IPS-NIHi7 (cell line): ENCODE results near the gene SUMF1.
A peak's percentile ranks its signal among the peaks of the same experiment; 100 is the strongest.
"Not testable (repeated sequence)": the region's sequence is repeated elsewhere in the genome, so short reads cannot be mapped to it uniquely, and the experiment has no call there.

Experiments
- DNase-seq: peaks from one replicate; pipeline ENCODE4 v3.0.0; 2012; ENCODE audit warnings: mixed read lengths; ENCODE audit errors: extremely low spot score

The SUMF1 gene

DNA sequence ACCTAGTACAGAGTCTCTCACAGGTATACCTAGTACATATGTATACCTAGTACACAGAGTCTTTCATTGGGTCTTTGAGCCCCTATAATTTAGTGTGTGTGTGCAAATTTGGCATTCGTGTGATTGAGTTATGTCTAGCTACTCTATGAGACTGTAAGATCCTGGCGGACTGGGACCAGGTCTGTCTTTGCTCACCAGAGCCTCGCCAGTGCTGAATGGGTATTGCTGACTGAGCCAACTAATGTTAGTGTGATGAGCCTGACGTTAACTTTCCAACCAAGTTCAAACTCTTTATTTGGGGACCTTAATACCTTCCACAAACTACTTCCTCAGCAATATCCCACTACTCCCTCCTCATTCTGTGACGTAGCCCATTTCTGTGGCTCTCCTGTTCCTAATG is 128.3 kb downstream of the SUMF1 start:
- no peak for DNase-seq

- DNase-seq = no peak
Measured at GRCh38 chr3:4336850-4337546, 130.1 kb downstream of the SUMF1 start.

DNA sequence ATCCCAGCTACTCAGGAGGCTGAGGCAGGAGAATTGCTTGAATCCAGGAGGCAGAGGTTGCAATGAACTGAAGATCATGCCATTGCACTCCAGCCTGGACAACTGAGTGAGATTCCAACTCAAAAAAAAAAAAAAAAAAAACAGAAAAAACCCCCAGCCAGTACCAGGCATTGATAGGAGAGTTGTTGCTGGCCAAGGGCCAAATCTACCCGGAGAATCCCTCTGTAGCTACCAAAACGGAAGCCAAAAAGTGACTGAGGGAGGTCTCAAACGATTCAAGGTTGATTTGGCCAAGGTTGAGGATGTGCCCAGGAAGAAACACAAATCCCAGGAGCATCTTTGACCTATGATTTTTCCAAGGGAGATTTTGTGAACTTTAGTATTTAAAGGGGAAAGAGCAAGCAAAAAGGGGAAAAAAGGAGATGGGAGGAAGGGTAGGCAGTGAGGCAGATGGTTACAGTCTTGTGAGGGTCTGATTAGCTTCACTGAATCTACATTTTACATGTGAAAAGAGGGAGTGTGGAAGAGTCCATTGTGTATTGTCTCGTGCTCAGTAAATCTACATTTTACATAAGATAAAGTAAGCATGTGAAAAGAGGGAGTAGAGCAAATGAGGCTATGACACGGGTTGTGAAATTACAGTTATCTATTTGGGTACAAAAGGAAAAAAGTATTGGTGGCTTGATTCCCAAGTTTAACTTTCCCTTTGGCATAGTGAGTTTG is 131.1 kb downstream of the SUMF1 start:
- no peak for DNase-seq

DNA sequence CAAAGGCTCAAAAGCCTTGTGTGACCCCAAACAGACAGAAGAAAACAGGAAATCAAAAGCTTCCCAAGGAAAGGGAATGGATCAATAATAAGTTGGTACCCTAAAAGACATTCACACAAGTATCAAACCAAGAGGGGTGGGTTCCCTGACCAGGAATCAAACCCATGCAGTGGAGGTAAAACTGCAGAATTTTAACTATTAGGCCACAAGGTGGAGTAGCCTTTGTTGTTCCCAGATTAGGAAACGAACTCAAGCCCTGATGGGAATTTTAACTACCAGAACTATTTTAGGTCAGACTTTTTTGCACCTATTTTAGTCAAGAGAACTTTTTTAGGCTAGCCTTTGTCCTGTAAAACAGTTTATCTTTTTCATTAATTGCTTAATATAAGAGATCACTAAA is 132.5 kb downstream of the SUMF1 start:
- DNase-seq = peak; percentile 41

DNA sequence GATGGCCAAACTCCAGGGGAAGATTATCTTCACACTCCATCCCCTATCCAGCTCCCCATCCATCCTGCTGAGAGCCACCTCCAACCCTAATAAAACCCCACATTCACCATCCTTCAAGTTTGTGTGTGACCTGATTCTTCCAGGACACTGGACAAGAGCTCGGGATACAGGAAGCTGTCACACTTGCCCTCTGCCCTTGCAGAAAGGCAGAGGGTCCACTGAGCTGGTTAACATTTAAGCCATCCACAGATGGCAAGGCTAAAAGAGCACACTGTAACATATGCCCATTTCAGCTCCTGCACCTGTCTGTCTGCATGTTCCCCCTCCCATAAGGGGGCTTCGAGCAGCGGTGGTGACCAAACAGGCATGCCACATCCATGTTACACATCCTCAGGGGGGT is 134.1 kb downstream of the SUMF1 start:
- DNase-seq = no peak

- no peak for DNase-seq
Measured at GRCh38 chr3:4332574-4332973, 134.5 kb downstream of the SUMF1 start.

GRCh38 chr3:4332111-4332510 is 135.0 kb downstream of the SUMF1 start:
- DNase-seq = no peak

- DNase-seq = not testable (repeated sequence)
Measured at GRCh38 chr3:4329806-4330205, 137.3 kb downstream of the SUMF1 start.

DNA sequence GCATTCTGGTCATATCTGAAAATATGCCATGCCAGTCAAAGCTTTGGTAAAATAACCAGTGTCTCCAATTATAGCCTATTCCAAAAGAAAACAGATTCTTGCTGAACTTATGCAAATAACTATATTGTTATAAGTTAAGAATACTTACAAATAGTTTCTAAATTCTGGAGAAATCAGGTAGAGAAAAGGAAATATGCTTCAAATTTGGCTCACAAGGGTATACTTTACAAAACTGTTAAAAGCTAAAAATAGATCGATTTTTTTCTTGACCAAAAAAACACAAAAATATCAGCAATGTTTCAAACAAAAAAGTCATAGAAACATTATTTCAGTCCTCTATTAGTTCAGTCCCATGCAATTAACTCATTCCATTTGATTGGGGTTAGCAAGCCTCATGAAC is 140.2 kb downstream of the SUMF1 start:
- no peak for DNase-seq

DNA sequence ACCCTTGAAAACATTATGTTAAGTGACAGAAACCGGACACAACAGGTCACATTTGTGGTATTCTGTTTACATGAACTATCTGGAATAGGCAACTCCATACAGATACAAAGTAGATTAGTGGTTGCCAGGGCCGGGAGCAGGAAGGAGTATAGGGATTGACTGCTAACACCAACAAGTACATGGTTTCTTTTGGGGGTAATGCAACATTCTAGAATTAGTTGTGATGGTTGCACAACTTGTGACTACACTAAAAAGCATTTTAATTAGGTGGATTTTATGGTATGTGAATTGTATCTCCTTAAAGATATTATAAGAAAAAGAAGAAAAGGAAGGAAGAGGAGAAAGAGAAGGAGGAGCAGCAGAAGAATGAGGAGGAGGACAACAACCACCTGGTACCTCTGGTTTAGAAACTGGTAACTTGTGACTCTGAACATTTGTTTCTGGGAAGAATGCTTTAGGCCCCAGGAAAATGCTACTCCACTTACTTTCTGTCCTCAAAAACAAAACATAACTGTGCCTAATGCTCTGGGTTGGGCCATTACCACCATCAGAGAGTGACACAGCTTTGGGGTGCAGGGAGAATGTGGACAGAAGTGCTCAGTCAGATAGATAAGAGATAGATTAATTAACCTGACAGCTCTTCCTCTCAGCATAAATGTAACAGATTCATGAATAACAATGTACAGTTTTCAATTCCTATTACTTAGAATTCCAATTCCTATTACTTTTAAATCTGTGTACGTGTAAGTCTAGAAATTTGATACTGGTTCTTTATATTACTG is 143.6 kb downstream of the SUMF1 start:
- no peak for DNase-seq

GRCh38 chr3:4322635-4323034 is 144.4 kb downstream of the SUMF1 start:
- no peak for DNase-seq

- DNase-seq = no peak
Measured at GRCh38 chr3:4321732-4322131, 145.3 kb downstream of the SUMF1 start.

DNA sequence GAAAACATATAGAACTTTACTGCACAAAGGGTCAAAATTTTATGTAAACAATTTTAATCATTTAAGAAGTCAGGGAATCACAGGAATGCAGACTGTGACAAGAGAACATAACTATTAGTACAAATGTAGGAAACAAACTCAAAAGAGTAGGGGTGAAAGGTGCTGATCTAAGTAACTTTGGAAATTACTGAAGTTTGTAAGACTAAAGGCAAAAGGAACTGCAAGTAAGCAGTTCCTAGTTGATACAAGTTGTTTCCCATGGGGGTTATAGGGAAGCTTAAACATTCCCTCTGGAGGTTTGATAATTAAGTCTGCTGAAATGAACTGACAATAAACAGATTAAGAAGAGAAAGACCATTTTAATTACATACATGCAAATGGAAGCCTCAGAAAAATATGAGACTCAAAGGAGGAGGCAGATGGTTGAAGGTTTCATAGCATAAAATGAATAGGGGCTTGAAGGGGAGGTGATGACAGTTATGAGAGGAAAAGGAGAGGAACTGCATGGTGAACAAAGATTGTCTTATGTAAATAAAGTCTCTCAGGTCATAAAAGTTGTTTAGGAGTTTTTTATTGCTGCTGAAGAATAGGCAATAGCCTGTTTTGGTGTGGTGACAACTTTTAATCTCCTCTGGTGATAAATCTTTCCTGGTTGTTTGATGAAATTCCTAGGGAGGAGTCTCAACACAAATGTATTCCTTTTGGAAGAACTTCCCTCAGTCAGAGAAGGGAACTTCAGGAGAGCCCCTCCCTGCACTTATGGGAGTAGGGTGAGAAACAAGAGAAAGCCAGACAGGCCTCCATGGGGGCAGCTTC is 146.8 kb downstream of the SUMF1 start:
- DNase-seq = no peak

DNA sequence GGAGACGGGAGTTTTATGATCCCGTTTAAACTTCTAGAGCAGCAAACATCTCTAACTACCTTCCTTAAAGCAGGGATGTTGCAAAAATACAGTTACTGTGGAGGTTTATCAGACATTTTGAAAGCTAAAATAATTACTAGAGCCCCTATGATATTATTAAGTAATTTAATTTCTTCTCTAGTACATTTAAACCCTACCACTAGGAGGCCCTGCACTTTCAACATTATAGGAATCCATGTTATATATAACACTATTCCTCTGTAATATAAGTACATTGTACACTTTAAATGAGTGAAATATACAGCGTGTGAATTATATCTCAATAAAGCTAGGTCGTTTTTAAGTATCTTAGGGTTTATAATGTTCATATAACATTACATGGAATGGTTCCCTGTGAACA is 152.4 kb downstream of the SUMF1 start:
- no peak for DNase-seq

- DNase-seq = no peak
Measured at GRCh38 chr3:4313606-4314293, 153.3 kb downstream of the SUMF1 start.

DNA sequence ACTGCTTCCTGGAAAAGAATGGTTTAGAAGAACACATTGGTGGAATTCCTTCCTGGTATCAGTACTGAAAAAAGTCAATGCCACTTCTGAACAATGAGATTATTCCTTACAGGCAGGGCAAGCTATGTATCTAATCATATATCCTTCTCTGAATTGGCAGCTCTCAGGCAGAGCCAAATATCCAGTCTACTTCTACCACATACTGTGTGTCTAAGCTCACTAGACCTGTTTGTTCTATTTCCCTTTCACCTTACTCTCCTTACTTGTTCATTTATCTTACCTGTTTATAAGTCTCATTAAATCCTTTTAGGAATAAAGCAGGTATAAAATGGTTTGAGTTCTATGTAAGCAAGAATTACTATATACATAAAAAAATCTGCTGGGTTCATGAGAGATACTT is 155.6 kb downstream of the SUMF1 start:
- DNase-seq = no peak
